ENCODE measurements around the gene ANKRD42. TPM values are rescaled to one million over a fixed set of nuclear protein-coding genes. Genes with fewer than 3 reads are reported as not detected.
A peak's percentile ranks its signal among the peaks of the same experiment; 100 is the strongest.

The ANKRD42 gene
- total and polyA plus RNA-seq, 2 experiments from 2014 or later: 5.3 to 5.7 TPM

DNA sequence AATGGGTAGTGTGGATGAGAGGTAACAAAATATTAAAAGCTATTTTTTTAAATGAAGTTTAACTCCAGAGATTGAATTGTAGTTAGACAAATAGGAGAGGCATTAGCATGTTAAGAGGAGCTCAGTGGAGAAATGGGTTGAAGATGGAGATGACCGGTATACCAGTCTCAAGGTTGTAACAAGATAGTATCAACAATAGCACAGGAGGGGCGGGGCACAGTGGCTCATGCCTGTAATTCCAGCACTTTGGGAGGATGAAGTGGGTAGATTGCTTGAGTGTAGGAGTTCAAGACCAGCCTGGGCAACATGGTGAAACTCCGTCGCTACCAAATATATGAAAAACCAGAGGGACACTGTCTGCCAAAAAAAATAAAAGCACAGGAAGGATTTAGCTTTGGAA, 6.0 kb upstream of the ANKRD42 start (continued):
- TF ChIP-seq, protein P1, sequence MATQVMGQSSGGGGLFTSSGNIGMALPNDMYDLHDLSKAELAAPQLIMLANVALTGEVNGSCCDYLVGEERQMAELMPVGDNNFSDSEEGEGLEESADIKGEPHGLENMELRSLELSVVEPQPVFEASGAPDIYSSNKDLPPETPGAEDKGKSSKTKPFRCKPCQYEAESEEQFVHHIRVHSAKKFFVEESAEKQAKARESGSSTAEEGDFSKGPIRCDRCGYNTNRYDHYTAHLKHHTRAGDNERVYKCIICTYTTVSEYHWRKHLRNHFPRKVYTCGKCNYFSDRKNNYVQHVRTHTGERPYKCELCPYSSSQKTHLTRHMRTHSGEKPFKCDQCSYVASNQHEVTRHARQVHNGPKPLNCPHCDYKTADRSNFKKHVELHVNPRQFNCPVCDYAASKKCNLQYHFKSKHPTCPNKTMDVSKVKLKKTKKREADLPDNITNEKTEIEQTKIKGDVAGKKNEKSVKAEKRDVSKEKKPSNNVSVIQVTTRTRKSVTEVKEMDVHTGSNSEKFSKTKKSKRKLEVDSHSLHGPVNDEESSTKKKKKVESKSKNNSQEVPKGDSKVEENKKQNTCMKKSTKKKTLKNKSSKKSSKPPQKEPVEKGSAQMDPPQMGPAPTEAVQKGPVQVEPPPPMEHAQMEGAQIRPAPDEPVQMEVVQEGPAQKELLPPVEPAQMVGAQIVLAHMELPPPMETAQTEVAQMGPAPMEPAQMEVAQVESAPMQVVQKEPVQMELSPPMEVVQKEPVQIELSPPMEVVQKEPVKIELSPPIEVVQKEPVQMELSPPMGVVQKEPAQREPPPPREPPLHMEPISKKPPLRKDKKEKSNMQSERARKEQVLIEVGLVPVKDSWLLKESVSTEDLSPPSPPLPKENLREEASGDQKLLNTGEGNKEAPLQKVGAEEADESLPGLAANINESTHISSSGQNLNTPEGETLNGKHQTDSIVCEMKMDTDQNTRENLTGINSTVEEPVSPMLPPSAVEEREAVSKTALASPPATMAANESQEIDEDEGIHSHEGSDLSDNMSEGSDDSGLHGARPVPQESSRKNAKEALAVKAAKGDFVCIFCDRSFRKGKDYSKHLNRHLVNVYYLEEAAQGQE (IDR thresholded peaks at IDR 0.05; ENCODE audit: unreplicated experiment): no peak
- TF ChIP-seq ZNF331 (CRISPR knock-in tag; IDR thresholded peaks at IDR 0.05; ENCODE audit: low read depth): no peak
- TF ChIP-seq POLR2AphosphoS5 (IDR thresholded peaks at IDR 0.05; ENCODE audit: low read depth): no peak
- TF ChIP-seq EZH2phosphoT487 (IDR thresholded peaks at IDR 0.05; ENCODE audit: unreplicated experiment): no peak
- TF ChIP-seq JUNB (IDR thresholded peaks at IDR 0.05; ENCODE audit: unreplicated experiment): no peak
- no peak for TF ChIP-seq ZNF114 (CRISPR knock-in tag; IDR thresholded peaks at IDR 0.05)
- no peak for TF ChIP-seq CREB1 (CRISPR knock-in tag; IDR thresholded peaks at IDR 0.05; ENCODE audit: low read depth)
- TF ChIP-seq, protein P2, sequence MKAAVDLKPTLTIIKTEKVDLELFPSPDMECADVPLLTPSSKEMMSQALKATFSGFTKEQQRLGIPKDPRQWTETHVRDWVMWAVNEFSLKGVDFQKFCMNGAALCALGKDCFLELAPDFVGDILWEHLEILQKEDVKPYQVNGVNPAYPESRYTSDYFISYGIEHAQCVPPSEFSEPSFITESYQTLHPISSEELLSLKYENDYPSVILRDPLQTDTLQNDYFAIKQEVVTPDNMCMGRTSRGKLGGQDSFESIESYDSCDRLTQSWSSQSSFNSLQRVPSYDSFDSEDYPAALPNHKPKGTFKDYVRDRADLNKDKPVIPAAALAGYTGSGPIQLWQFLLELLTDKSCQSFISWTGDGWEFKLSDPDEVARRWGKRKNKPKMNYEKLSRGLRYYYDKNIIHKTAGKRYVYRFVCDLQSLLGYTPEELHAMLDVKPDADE (IDR thresholded peaks at IDR 0.05): no peak
- no peak for TF ChIP-seq EZH2 (IDR thresholded peaks at IDR 0.05; ENCODE audit: low read depth, unreplicated experiment)
- no peak for TF ChIP-seq NANOG (IDR thresholded peaks at IDR 0.05; ENCODE audit: borderline replicate concordance)

DNA sequence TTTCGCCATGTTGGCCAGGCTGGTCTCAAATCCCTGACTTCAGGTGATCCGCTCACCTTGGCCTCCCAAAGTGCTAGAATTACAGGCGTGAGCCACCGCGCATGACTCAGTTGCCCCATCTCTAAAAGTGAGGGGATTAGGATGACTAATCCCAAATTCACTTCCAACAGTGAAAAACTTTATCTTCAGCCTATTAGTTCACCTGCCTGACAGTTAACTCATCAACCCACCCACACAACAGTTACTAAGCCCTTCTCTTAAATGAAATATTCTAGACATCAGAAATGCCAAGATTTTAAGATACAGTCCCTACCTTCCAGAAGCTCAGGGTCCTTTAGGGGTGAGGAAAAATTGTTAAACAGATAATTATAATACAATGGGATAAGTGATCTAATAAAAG, 2.0 kb upstream of the ANKRD42 start:
- H3K27ac Mint-ChIP-seq: no peak overlapping the region
- H3K36me3 Mint-ChIP-seq (ENCODE audit: low read depth): peaks cover 44% of the 10 kb centered on the region
- peaks cover 14% of the 10 kb centered on the region for H3K4me1 Mint-ChIP-seq
- no peaks in the 10 kb centered on the region for H3K9me3 Mint-ChIP-seq
- H3K4me1 ChIP-seq (ENCODE audit: insufficient read depth): peaks cover 10% of the 10 kb centered on the region
- peaks cover 7% of the 10 kb centered on the region for H3K27me3 Mint-ChIP-seq (ENCODE audit: insufficient read depth, low read depth, poor library complexity)
- H3K27me3 ChIP-seq (ENCODE audit: insufficient read depth): peaks cover 7% of the 10 kb centered on the region; the same call in 1 of the 2 replicates
- ATAC-seq (no peak), DNase-seq (ENCODE audit: low spot score) (no peak)
- no peaks in the 10 kb centered on the region for H4K20me1 ChIP-seq (replicated peaks; ENCODE audit: insufficient read depth)
- no peak overlapping the region for H3K4me2 ChIP-seq
- no peak overlapping the region for H2AFZ ChIP-seq
- no peak overlapping the region for H3K27ac ChIP-seq (ENCODE audit: low read depth)
- no peak overlapping the region for H3K4me3 ChIP-seq
- 0 out of 2 replicates have a peak, but pooled peaks cover 5% of the 10 kb centered on the region for H3F3A ChIP-seq (replicated peaks; ENCODE audit: low read depth)
- H3K9me2 ChIP-seq (ENCODE audit: insufficient read depth): no peaks in the 10 kb centered on the region
- peak overlapping the region; percentile 19; the same call in 1 of the 3 replicates for H3K4me3 Mint-ChIP-seq
- peaks cover 18% of the 10 kb centered on the region for H3K79me2 ChIP-seq (replicated peaks; ENCODE audit: insufficient read depth)
- peaks cover 6% of the 10 kb centered on the region; the same call in 1 of the 2 replicates for H3K36me3 ChIP-seq (ENCODE audit: insufficient read depth)
- TF ChIP-seq ZNF114 (CRISPR knock-in tag; IDR thresholded peaks at IDR 0.05) (no peak), ZNF331 (CRISPR knock-in tag; IDR thresholded peaks at IDR 0.05; ENCODE audit: low read depth) (no peak), CREB1 (CRISPR knock-in tag; IDR thresholded peaks at IDR 0.05; ENCODE audit: low read depth) (no peak), POLR2AphosphoS5 (IDR thresholded peaks at IDR 0.05; ENCODE audit: low read depth) (no peak), EZH2 (IDR thresholded peaks at IDR 0.05; ENCODE audit: low read depth, unreplicated experiment) (no peak)
- TF ChIP-seq, protein P3, sequence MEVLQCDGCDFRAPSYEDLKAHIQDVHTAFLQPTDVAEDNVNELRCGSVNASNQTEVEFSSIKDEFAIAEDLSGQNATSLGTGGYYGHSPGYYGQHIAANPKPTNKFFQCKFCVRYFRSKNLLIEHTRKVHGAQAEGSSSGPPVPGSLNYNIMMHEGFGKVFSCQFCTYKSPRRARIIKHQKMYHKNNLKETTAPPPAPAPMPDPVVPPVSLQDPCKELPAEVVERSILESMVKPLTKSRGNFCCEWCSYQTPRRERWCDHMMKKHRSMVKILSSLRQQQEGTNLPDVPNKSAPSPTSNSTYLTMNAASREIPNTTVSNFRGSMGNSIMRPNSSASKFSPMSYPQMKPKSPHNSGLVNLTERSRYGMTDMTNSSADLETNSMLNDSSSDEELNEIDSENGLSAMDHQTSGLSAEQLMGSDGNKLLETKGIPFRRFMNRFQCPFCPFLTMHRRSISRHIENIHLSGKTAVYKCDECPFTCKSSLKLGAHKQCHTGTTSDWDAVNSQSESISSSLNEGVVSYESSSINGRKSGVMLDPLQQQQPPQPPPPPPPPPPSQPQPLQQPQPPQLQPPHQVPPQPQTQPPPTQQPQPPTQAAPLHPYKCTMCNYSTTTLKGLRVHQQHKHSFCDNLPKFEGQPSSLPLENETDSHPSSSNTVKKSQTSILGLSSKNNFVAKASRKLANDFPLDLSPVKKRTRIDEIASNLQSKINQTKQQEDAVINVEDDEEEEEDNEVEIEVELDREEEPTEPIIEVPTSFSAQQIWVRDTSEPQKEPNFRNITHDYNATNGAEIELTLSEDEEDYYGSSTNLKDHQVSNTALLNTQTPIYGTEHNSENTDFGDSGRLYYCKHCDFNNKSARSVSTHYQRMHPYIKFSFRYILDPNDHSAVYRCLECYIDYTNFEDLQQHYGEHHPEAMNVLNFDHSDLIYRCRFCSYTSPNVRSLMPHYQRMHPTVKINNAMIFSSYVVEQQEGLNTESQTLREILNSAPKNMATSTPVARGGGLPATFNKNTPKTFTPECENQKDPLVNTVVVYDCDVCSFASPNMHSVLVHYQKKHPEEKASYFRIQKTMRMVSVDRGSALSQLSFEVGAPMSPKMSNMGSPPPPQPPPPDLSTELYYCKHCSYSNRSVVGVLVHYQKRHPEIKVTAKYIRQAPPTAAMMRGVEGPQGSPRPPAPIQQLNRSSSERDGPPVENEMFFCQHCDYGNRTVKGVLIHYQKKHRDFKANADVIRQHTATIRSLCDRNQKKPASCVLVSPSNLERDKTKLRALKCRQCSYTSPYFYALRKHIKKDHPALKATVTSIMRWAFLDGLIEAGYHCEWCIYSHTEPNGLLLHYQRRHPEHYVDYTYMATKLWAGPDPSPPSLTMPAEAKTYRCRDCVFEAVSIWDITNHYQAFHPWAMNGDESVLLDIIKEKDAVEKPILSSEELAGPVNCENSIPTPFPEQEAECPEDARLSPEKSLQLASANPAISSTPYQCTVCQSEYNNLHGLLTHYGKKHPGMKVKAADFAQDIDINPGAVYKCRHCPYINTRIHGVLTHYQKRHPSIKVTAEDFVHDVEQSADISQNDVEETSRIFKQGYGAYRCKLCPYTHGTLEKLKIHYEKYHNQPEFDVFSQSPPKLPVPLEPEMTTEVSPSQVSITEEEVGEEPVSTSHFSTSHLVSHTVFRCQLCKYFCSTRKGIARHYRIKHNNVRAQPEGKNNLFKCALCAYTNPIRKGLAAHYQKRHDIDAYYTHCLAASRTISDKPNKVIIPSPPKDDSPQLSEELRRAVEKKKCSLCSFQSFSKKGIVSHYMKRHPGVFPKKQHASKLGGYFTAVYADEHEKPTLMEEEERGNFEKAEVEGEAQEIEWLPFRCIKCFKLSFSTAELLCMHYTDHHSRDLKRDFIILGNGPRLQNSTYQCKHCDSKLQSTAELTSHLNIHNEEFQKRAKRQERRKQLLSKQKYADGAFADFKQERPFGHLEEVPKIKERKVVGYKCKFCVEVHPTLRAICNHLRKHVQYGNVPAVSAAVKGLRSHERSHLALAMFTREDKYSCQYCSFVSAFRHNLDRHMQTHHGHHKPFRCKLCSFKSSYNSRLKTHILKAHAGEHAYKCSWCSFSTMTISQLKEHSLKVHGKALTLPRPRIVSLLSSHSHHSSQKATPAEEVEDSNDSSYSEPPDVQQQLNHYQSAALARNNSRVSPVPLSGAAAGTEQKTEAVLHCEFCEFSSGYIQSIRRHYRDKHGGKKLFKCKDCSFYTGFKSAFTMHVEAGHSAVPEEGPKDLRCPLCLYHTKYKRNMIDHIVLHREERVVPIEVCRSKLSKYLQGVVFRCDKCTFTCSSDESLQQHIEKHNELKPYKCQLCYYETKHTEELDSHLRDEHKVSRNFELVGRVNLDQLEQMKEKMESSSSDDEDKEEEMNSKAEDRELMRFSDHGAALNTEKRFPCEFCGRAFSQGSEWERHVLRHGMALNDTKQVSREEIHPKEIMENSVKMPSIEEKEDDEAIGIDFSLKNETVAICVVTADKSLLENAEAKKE (CRISPR knock-in tag; IDR thresholded peaks at IDR 0.05): no peak
- TF ChIP-seq, protein P2 (IDR thresholded peaks at IDR 0.05): no peak

All from GM23338 (cell line).